Lung (tissue), 12 donors: ENCODE data around the gene GRPEL1. TPM values are rescaled to one million over a fixed set of nuclear protein-coding genes. Genes with fewer than 3 reads are reported as not detected.

Source experiments
- ATAC-seq: fragments of 200-7000 bp; cut with Tn5 transposase; one replicate; pipeline ENCODE4 v1.9.1; 2020; ENCODE audit warnings: moderate number of reproducible peaks; ENCODE audit not compliant: insufficient read depth, low FRiP score
- DNase-seq, 3 donors: peaks; one replicate each; pipeline ENCODE4 v3.0.0-alpha.2; 2013 to 2017
- H3K27ac ChIP-seq, 2 donors: one replicate each; pipeline ENCODE4 v1.5.1; 2013; ENCODE audit warnings: mild to moderate bottlenecking in 2 of 2, moderate library complexity in 2 of 2, control low read depth in 1 of 2, inconsistent platforms in 1 of 2, low read depth in 1 of 2, low read length in 1 of 2
- H3K27me3 ChIP-seq, 3 donors: one replicate each; pipeline ENCODE4 v1.5.1; 2013; ENCODE audit warnings: low read length in 2 of 3; ENCODE audit not compliant: control insufficient read depth in 3 of 3, insufficient read depth in 3 of 3
- H3K36me3 ChIP-seq, 4 donors: one replicate each; pipeline ENCODE4 v1.5.1; 2013; ENCODE audit warnings: low read length in 4 of 4, mild to moderate bottlenecking in 1 of 4, moderate library complexity in 1 of 4; ENCODE audit not compliant: control insufficient read depth in 4 of 4, insufficient read depth in 4 of 4
- H3K4me1 ChIP-seq, 5 donors: one replicate each; pipeline ENCODE4 v1.5.1; 2013; ENCODE audit warnings: low read length in 5 of 5, mild to moderate bottlenecking in 2 of 5, moderate library complexity in 1 of 5; ENCODE audit not compliant: control insufficient read depth in 5 of 5, insufficient read depth in 5 of 5
- H3K4me3 ChIP-seq: one replicate; pipeline ENCODE4 v1.5.1; 2013; ENCODE audit warnings: mild to moderate bottlenecking, control low read depth, moderate library complexity
- H3K9ac ChIP-seq, 2 donors: one replicate each; pipeline ENCODE4 v1.5.1; 2013; ENCODE audit warnings: low read length in 2 of 2, control low read depth in 1 of 2; ENCODE audit not compliant: insufficient read depth in 1 of 2
- H3K9me3 ChIP-seq, 4 donors: one replicate each; pipeline ENCODE4 v1.5.1; 2013; ENCODE audit warnings: low read length in 3 of 4, mild to moderate bottlenecking in 1 of 4, moderate library complexity in 1 of 4; ENCODE audit not compliant: control insufficient read depth in 4 of 4, insufficient read depth in 3 of 4
- WGBS, 2 donors: extraction: QIAGEN DNeasy Blood & Tissue Kit; methylation state at CpG; one replicate each; pipeline ENCODE4 v1.1.7; 2013; 5-methylcytosine and 5-hydroxymethylcytosine counted together
- polyA plus RNA-seq, 2 donors: library from polyadenylated mRNA; stranded (reverse); fragments of 200-250 nt; gene quantifications; one replicate each; pipeline ENCODE4 v1.2.1, GENCODE V29; 2013
- total RNA-seq, 2 donors: library from RNA; depleted of rRNA in 1 of 2; stranded (reverse); fragments of >200 nt in 1 of 2; gene quantifications; one replicate each; pipeline ENCODE4 v1.2.1, GENCODE V29; 2014 to 2021
- TF ChIP-seq, protein P1 (sequence below): IDR thresholded peaks from 2 replicates; pipeline ENCODE4 v1.5.1; 2012; ENCODE audit warnings: mild to moderate bottlenecking; ENCODE audit errors: control extremely low read depth, extremely low read depth
- donor health status: control.
- donor health status: control.
- donor health status: Bipolar disorder and iron deficiency.
- donor health status: healthy.
- donor health status: DM: yes; HTN: yes; CAD: no.

GRPEL1 gene
- total and polyA plus RNA-seq, 4 donors: 13.9 to 39.1 (median 29.3) TPM

DNA sequence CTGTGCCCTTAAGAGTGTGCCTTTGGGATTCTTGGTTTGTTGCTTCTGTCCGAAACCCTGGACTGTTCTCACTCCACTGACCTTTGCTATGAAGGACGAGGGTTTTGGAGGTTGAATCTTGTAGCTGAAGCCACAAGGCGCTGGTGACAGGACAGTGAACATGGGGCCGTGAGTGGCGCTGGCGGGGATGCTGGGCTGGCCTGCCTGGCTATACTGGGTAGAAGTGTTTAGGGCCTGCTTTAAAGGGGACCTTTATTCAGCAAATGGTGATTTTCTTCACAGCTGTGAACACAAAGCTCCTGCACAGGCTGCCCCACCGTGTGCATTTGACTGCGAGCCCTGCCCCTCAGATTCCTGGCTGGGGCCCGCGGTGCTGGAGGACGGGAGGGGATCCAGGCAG is 51.8 kb downstream of the GRPEL1 start:
- H3K27me3 ChIP-seq: no peaks in the 10 kb centered on the region
- 77 to 82% methylated on average over 11 of the region's 11 CpGs for WGBS, 2 donors
- H3K9me3 ChIP-seq: no peaks in the 10 kb centered on the region
- H3K27ac ChIP-seq: no peak overlapping the region
- ATAC-seq (no peak), DNase-seq (no peak)
- TF ChIP-seq, protein P1, sequence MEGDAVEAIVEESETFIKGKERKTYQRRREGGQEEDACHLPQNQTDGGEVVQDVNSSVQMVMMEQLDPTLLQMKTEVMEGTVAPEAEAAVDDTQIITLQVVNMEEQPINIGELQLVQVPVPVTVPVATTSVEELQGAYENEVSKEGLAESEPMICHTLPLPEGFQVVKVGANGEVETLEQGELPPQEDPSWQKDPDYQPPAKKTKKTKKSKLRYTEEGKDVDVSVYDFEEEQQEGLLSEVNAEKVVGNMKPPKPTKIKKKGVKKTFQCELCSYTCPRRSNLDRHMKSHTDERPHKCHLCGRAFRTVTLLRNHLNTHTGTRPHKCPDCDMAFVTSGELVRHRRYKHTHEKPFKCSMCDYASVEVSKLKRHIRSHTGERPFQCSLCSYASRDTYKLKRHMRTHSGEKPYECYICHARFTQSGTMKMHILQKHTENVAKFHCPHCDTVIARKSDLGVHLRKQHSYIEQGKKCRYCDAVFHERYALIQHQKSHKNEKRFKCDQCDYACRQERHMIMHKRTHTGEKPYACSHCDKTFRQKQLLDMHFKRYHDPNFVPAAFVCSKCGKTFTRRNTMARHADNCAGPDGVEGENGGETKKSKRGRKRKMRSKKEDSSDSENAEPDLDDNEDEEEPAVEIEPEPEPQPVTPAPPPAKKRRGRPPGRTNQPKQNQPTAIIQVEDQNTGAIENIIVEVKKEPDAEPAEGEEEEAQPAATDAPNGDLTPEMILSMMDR: no peak
- no peak overlapping the region for H3K4me3 ChIP-seq
- H3K9ac ChIP-seq: no peak overlapping the region
- peaks cover 12 to 51% (median 23%) of the 10 kb centered on the region in 4 donors for H3K36me3 ChIP-seq
- no peaks in the 10 kb centered on the region for H3K4me1 ChIP-seq

DNA sequence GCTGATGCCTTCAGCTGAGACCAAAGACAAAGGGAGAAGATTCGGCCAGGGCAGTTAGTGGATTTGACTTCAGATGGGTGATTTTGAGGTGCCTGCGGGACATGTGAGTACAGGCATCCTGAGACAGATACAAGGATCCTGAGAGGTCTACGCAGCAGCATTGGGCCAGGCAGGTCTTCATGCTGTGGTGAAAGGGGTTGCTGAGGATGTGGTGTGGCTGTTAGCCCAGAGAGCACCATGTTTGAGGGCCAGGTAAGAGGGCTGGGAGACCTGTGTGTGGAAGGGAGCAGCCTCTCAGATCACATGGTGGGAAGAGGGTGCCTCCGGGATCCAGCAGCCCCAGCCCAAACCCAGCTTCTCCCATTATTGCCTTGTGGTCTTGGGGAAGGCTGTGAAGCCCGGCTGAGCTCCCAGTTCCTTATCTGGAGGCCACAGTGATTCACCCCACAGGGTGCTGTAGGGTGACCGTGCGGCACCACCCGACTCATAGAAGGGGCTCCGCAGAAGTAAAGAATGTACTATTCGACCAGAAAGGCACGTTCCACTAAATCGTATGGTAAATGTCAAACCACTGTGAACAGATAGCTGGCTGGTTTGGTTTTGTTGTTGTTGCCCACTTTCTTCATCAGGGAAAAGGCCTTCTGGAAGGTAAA is 52.4 kb downstream of the GRPEL1 start:
- WGBS, 2 donors: 92 to 96% methylated on average over 12 of the region's 12 CpGs
- no peak overlapping the region for H3K27ac ChIP-seq
- no peaks in the 10 kb centered on the region for H3K27me3 ChIP-seq
- ATAC-seq (no peak), DNase-seq (no peak)
- peaks cover 16 to 50% (median 27%) of the 10 kb centered on the region in 4 donors for H3K36me3 ChIP-seq
- no peaks in the 10 kb centered on the region for H3K4me1 ChIP-seq
- TF ChIP-seq, protein P1: no peak
- no peaks in the 10 kb centered on the region for H3K9me3 ChIP-seq
- H3K4me3 ChIP-seq: no peak overlapping the region
- H3K9ac ChIP-seq: no peak overlapping the region

DNA sequence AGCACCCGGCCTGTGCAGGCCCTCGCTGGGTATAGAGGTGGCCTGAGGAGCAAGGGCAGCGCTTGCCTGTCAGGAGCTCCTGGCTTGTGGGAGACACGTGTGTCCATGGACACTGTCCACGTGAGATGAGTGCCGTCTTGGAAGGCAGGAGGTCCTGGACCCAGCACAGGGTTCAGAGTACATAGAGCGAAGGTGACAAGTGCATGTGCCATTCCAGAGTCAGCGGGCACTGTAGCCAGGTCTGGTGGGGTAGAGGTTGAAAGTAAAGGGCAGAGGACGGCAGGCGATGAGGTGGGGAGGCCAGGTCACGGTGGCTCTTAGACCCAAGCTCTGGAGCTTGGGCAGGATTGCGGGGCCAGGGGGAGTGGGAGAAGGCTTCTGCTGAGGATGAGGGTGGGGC is 53.0 kb downstream of the GRPEL1 start:
- H3K9ac ChIP-seq: no peak overlapping the region
- H3K4me3 ChIP-seq: no peak overlapping the region
- DNase-seq: no peak
- no peak overlapping the region for H3K27ac ChIP-seq
- H3K4me1 ChIP-seq: no peaks in the 10 kb centered on the region
- no peaks in the 10 kb centered on the region for H3K9me3 ChIP-seq
- H3K36me3 ChIP-seq: peaks cover 16 to 50% (median 29%) of the 10 kb centered on the region in 4 donors
- no peaks in the 10 kb centered on the region for H3K27me3 ChIP-seq
- ATAC-seq: no peak
- WGBS, 2 donors: 98 to 99% methylated on average over 12 of the region's 12 CpGs
- TF ChIP-seq, protein P1: no peak

DNA sequence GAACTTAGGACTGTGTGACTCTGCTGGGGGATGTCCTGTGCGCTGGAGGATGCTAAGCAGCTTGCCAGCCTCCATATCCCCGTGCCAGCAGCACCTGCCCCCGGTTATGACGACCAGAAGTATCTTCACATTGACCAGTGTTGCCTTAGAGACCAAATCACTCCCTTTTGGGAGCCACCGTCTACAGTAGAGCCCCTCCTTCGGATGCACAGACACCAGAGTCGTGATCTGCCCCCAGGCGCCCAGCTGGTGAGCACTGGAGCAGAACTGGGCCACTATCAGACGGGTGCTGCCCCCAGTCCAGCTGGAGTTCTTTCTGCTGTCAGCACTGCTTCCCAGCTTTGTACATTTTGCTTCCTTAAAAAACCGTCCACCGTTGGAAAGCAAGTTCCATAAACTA is 54.7 kb downstream of the GRPEL1 start:
- Histone ChIP-seq H3K27ac (no peak overlapping the region), H3K9me3 (no peaks in the 10 kb centered on the region), H3K4me1 (no peaks in the 10 kb centered on the region), H3K4me3 (no peak overlapping the region), H3K27me3 (no peaks in the 10 kb centered on the region), H3K36me3 (peaks cover 16 to 51% (median 36%) of the 10 kb centered on the region in 4 donors), H3K9ac (no peak overlapping the region)
- DNase-seq (no peak), ATAC-seq (no peak)
- 95 to 98% methylated on average over 11 of the region's 11 CpGs for WGBS, 2 donors
- TF ChIP-seq, protein P1: no peak
